ENCODE data around the gene C17orf75. TPM values are rescaled to one million over a fixed set of nuclear protein-coding genes. Genes with fewer than 3 reads are reported as not detected.
"Not testable (repeated sequence)": the region's sequence is repeated elsewhere in the genome, so short reads cannot be mapped to it uniquely, and the experiment has no call there.

C17orf75 gene
- total RNA-seq, 1 donor, result 19.2 TPM

GRCh38 chr17:32319548-32319905 lies 22.4 kb downstream of the C17orf75 start:
- no peak overlapping the region for H3K4me3 ChIP-seq (ENCODE audit: low read depth, low read length)
- DNase-seq (ENCODE audit: low read depth), result peak; percentile 59
- TF ChIP-seq CTCF (IDR thresholded peaks at IDR 0.05; ENCODE audit: insufficient read depth, low read length), result peak; percentile 99

GRCh38 chr17:32318071-32318470 lies 23.9 kb downstream of the C17orf75 start:
- no peak for TF ChIP-seq CTCF (IDR thresholded peaks at IDR 0.05; ENCODE audit: insufficient read depth, low read length)
- DNase-seq (ENCODE audit: low read depth), result no peak
- H3K4me3 ChIP-seq (ENCODE audit: low read depth, low read length), result no peak overlapping the region

DNA sequence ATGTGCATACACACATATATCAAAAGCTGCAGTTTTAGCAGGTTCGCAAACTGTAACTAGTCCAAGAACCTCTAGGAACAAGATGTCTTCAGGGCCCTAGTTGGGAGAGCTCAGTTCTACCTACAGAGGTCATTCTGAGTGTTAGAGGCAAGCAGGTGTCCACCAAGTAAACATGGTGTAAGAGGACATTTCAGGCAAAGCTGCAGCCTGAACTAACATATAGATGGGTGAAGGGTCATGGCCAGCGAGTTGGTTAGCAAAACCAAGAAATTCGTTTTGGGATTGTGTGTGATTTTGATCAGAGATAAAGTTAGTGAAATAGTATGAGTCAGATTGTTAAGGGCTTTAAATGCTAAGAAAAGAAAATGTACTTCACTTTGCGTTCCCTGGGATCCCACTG lies 24.6 kb downstream of the C17orf75 start:
- no peak overlapping the region for H3K4me3 ChIP-seq (ENCODE audit: low read depth, low read length)
- no peak for TF ChIP-seq CTCF (IDR thresholded peaks at IDR 0.05; ENCODE audit: insufficient read depth, low read length)
- DNase-seq (ENCODE audit: low read depth), result no peak

GRCh38 chr17:32316653-32317052 lies 25.3 kb downstream of the C17orf75 start:
- H3K4me3 ChIP-seq (ENCODE audit: low read depth, low read length); DNase-seq (ENCODE audit: low read depth): not testable (repeated sequence)

- no peak for DNase-seq (ENCODE audit: low read depth)
- TF ChIP-seq CTCF (IDR thresholded peaks at IDR 0.05; ENCODE audit: insufficient read depth, low read length), result no peak
- H3K4me3 ChIP-seq (ENCODE audit: low read depth, low read length), result no peak overlapping the region
Observed at GRCh38 chr17:32315171-32315570, 26.8 kb downstream of the C17orf75 start.

DNA sequence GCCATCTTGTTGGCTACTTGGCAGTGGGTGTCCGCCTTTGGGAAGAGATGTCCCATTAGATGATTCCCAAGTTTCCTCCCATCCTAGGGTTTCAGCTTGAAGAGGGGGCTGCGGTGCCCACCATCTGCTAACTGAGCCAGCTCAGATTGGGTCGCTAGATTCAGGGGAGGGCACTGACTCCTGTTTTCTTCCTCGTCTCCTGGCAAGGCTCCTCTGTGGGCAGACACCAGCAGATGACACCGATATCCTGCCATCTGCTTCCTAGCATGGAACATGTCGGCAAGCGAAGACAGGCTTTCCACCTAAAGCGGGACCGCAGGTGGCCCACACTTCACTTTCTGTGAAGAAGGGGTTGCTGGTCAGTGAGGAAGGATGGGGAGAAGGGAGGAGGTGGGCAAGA lies 27.3 kb downstream of the C17orf75 start:
- no peak for DNase-seq (ENCODE audit: low read depth)
- H3K4me3 ChIP-seq (ENCODE audit: low read depth, low read length), result no peak overlapping the region
- TF ChIP-seq CTCF (IDR thresholded peaks at IDR 0.05; ENCODE audit: insufficient read depth, low read length), result no peak

DNA sequence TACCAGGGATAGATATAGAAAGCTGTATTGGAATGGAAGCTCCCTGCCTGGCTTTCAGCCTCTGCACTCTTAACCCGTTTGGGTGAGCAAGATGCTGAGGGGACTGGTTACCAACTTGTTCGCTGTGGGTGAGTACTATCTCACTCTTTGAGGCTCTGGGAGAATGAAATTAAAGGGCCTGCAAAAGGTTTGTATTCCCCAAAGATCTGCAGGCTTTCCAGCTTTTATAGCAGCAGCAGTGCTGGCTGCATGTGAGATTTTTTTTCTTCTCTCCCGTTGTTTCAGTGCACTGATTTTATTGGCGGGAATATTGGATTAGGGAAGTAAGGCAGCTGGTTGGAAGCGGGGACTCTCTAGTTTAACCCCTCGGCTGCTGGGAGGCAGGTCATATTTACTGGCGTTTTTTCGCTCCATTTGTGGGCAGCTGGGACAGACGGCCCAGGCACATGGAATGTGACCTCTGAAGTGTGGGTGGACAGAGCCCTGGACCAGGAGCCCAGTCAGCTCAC lies 30.9 kb downstream of the C17orf75 start:
- DNase-seq (ENCODE audit: low read depth), result no peak
- H3K4me3 ChIP-seq (ENCODE audit: low read depth, low read length), result no peak overlapping the region
- TF ChIP-seq CTCF (IDR thresholded peaks at IDR 0.05; ENCODE audit: insufficient read depth, low read length), result no peak
